HG02642 (cell line): ENCODE data around the gene G6PD.
"Not testable (repeated sequence)": the region's sequence is repeated elsewhere in the genome, so short reads cannot be mapped to it uniquely, and the experiment has no call there.

ENCODE experiments used
- ATAC-seq: cut with Tn5 transposase; IDR thresholded peaks from one replicate; pipeline ENCODE4 v1.9.1; 2021; ENCODE audit warnings: mild to moderate bottlenecking; ENCODE audit not compliant: unreplicated experiment, poor library complexity

G6PD gene

GRCh38 chrX:154515966-154516655 lies 30.5 kb downstream of the G6PD start, which contains the start of gene FAM3A:
TSS of gene FAM3A (minus strand) at chrX:154516232. CDS start at chrX:154515772, 460 bp downstream.
- peak; percentile 96 for ATAC-seq

- no peak for ATAC-seq
Observed at GRCh38 chrX:154515090-154515965, 31.3 kb downstream of the G6PD start.

- ATAC-seq, result no peak
Observed at GRCh38 chrX:154513716-154514115, 32.9 kb downstream of the G6PD start.

- ATAC-seq, result no peak
Observed at GRCh38 chrX:154512879-154513553, 33.6 kb downstream of the G6PD start.

- ATAC-seq, result no peak
Observed at GRCh38 chrX:154511761-154512160, 34.9 kb downstream of the G6PD start.

GRCh38 chrX:154509455-154509854 lies 37.2 kb downstream of the G6PD start:
- no peak for ATAC-seq

- ATAC-seq, result no peak
Observed at GRCh38 chrX:154508384-154508745, 38.3 kb downstream of the G6PD start.

GRCh38 chrX:154507673-154508383 lies 38.8 kb downstream of the G6PD start:
- no peak for ATAC-seq

- no peak for ATAC-seq
Observed at GRCh38 chrX:154506483-154507332, 39.9 kb downstream of the G6PD start.

- ATAC-seq, result no peak
Observed at GRCh38 chrX:154505734-154506133, 40.9 kb downstream of the G6PD start.

GRCh38 chrX:154502989-154503388 lies 43.7 kb downstream of the G6PD start:
- ATAC-seq, result no peak

GRCh38 chrX:154502098-154502497 lies 44.5 kb downstream of the G6PD start:
- ATAC-seq, result no peak

GRCh38 chrX:154501423-154501822 lies 45.2 kb downstream of the G6PD start:
- not testable (repeated sequence) for ATAC-seq

- ATAC-seq, result not testable (repeated sequence)
Observed at GRCh38 chrX:154496591-154497137, 50.0 kb downstream of the G6PD start.

GRCh38 chrX:154495472-154495922 lies 51.1 kb downstream of the G6PD start:
- ATAC-seq, result no peak

GRCh38 chrX:154494715-154495114 lies 51.9 kb downstream of the G6PD start:
- no peak for ATAC-seq

- ATAC-seq, result peak; percentile 80
Observed at GRCh38 chrX:154490414-154491083, 56.1 kb downstream of the G6PD start, which contains the start of gene SLC10A3. TSS of gene SLC10A3 (minus strand) at chrX:154490629. CDS start at chrX:154488940, 1,689 bp downstream.

- ATAC-seq, result peak; percentile 35
Observed at GRCh38 chrX:154490021-154490413, 56.6 kb downstream of the G6PD start.
